HepG2 (cell line): ENCODE data around the gene PSMA4. TPM values are rescaled to one million over a fixed set of nuclear protein-coding genes. Genes with fewer than 3 reads are reported as not detected.
A peak's percentile ranks its signal among the peaks of the same experiment; 100 is the strongest.

Experiments
- ATF5 ChIP-seq: sonication (generic); formaldehyde crosslinking; IDR thresholded peaks from 2 replicates; pipeline ENCODE4 v1.4.0; 2020; ENCODE audit warnings: mild to moderate bottlenecking, low read depth, missing genetic modification reagents
- CBFB ChIP-seq: sonication (generic); formaldehyde crosslinking; IDR thresholded peaks from 2 replicates; pipeline ENCODE4 v1.4.0; 2020; ENCODE audit warnings: missing genetic modification reagents
- DBP ChIP-seq: sonication (generic); formaldehyde crosslinking; IDR thresholded peaks from 2 replicates; pipeline ENCODE4 v1.4.0; 2020; ENCODE audit warnings: missing genetic modification reagents; ENCODE audit errors: not compliant biosample characterization
- HMGXB4 ChIP-seq, 2 experiments: sonication (generic) in 1 of 2; formaldehyde crosslinking in 1 of 2; IDR thresholded peaks; 2 replicates each; pipeline versions ENCODE4 v1.4.0 to v1.6.1; 2018 to 2020; ENCODE audit warnings: missing genetic modification reagents in 2 of 2, borderline replicate concordance in 1 of 2, low read depth in 1 of 2, mild to moderate bottlenecking in 1 of 2, missing biosample characterization in 1 of 2
- MYC ChIP-seq: sonication (generic); formaldehyde crosslinking; IDR thresholded peaks from 2 replicates; pipeline ENCODE4 v1.9.0; 2021; ENCODE audit warnings: missing genetic modification reagents, borderline replicate concordance
- POLR2G ChIP-seq: fragments of 200-400 bp; formaldehyde crosslinking; IDR thresholded peaks from 2 replicates; pipeline ENCODE4 v1.6.1; 2018; ENCODE audit warnings: mild to moderate bottlenecking, low read depth, low read length, moderate library complexity
- SALL2 ChIP-seq: sonication (generic); formaldehyde crosslinking; IDR thresholded peaks from 2 replicates; pipeline ENCODE4 v1.8.1; 2023; ENCODE audit warnings: mild to moderate bottlenecking, missing genetic modification reagents, inconsistent platforms
- SIX4 ChIP-seq: sonication (generic); formaldehyde crosslinking; IDR thresholded peaks from 2 replicates; pipeline ENCODE4 v1.4.0; 2020; ENCODE audit warnings: missing genetic modification reagents
- SMAD1 ChIP-seq: sonication (generic); formaldehyde crosslinking; IDR thresholded peaks from 2 replicates; pipeline ENCODE4 v1.4.0; 2020; ENCODE audit warnings: missing genetic modification reagents, low read depth, mild to moderate bottlenecking, borderline replicate concordance
- SSRP1 ChIP-seq: IDR thresholded peaks from 2 replicates; pipeline ENCODE4 v1.6.1; 2016; ENCODE audit warnings: control low read depth
- ZKSCAN1 ChIP-seq: fragments of 150-350 bp; IDR thresholded peaks from 2 replicates; pipeline ENCODE4 v1.6.1; 2014; ENCODE audit warnings: low read length
- ZNF180 ChIP-seq: sonication (generic); formaldehyde crosslinking; IDR thresholded peaks from 2 replicates; pipeline ENCODE4 v1.4.0; 2020; ENCODE audit warnings: low read depth, missing genetic modification reagents, borderline replicate concordance
- ZSCAN30 ChIP-seq: sonication (generic); formaldehyde crosslinking; IDR thresholded peaks from 2 replicates; pipeline ENCODE4 v1.5.0; 2020; ENCODE audit warnings: mild to moderate bottlenecking, missing genetic modification reagents
- polyA plus RNA-seq, 8 experiments: library from polyadenylated mRNA; depleted of rRNA in 3 of 8; stranded (reverse) in 7 of 8; unstranded in 1 of 8; fragments of >200 nt; fragmentation: Illumina TruSeq in 4 of 8; extraction: Trizol in 4 of 8; gene quantifications; 2 replicates each; pipeline versions ENCODE4 v1.2.1 to v1.2.3, GENCODE V29; 2011 to 2016; ENCODE audit warnings: low read depth in 4 of 8, missing spikeins in 1 of 8, mixed read lengths in 1 of 8; ENCODE audit not compliant: insufficient read depth in 1 of 8
- total RNA-seq, 5 experiments: library from RNA; depleted of rRNA; stranded (reverse); fragments of >200 nt; fragmentation: Illumina TruSeq; extraction: Trizol; gene quantifications; 2 replicates each; pipeline ENCODE4 v1.2.3, GENCODE V29; 2016; ENCODE audit warnings: low read depth in 1 of 5
- TF ChIP-seq, protein P1 (sequence below): IDR thresholded peaks from 2 replicates; pipeline ENCODE4 v1.6.1; 2012; ENCODE audit warnings: low read depth, low read length, improper control_type of control experiment
- TF ChIP-seq, protein P2 (sequence below): sonication (generic); formaldehyde crosslinking; IDR thresholded peaks from 2 replicates; pipeline ENCODE4 v1.5.0; 2020; ENCODE audit warnings: mild to moderate bottlenecking, low read depth, missing genetic modification reagents, borderline replicate concordance
- TF ChIP-seq, protein P3 (sequence below): IDR thresholded peaks from 2 replicates; pipeline ENCODE4 v1.6.1; 2016

The PSMA4 gene
- total and polyA plus RNA-seq, 2 of the 13 experiments (the other 11 are each of a cell fraction or from before 2014, with no cell fraction given), result 202 to 404 TPM

DNA sequence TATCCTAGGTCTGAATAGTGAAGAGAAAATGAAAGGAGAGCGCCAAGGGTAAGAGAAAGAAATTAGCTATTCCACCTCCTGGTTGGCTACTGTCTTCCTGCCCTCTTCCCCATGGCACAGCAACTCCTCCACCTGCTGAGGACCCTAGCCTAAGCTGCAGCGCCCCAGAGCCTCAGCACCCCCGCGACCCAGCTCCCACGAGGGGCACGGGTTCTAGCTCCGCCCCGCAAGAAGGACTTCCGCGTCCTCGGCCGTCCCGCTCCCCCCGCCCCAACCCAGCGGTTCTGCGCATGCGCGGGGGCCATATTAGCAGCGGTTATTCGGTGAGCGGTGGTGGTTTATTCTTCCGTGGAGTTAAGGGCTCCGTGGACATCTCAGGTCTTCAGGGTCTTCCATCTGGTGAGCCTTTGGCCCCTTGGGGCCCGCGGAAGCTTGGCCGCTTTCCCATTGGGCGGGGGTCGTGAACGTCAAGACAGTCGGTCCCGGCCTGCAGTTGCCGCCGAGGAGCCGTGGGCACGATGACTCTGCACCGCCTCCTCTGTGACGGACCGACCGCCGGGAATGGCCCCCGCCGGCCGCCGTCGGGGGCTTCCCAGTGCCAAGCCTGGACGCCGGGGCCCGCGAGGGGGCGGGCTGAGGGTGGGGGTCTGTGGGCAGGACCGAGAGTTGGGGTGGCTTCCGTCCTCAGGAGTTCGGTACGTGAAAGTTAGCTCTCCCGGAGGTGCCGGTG, at the start of gene PSMA4 (continued):
- TF ChIP-seq POLR2G (peak; percentile 96), ZSCAN30 (CRISPR knock-in tag) (no peak), SMAD1 (CRISPR knock-in tag) (peak; percentile 37; the same call in 1 of the 2 replicates), CBFB (CRISPR knock-in tag) (no peak; the same call in 1 of the 2 replicates), DBP (CRISPR knock-in tag) (no peak), ZNF180 (CRISPR knock-in tag) (no peak), ZKSCAN1 (no peak), SALL2 (0 out of 2 replicates have a peak, but pooled peaks have one; percentile 33), HMGXB4 (CRISPR knock-in tag; IDR thresholded peaks at IDR 0.05; ENCODE audit: borderline replicate concordance in 1 of 2, low read depth in 1 of 2) (peak; percentile 11 to 69; a peak in 2 of 4 replicates), SIX4 (CRISPR knock-in tag) (no peak), MYC (peak; percentile 92), SSRP1 (CRISPR knock-in tag) (no peak), ATF5 (no peak)
- TF ChIP-seq, protein P1, sequence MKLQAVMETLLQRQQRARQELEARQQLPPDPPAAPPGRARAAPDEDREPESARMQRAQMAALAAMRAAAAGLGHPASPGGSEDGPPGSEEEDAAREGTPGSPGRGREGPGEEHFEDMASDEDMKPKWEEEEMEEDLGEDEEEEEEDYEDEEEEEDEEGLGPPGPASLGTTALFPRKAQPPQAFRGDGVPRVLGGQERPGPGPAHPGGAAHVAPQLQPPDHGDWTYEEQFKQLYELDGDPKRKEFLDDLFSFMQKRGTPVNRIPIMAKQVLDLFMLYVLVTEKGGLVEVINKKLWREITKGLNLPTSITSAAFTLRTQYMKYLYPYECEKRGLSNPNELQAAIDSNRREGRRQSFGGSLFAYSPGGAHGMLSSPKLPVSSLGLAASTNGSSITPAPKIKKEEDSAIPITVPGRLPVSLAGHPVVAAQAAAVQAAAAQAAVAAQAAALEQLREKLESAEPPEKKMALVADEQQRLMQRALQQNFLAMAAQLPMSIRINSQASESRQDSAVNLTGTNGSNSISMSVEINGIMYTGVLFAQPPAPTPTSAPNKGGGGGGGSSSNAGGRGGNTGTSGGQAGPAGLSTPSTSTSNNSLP, result 0 out of 2 replicates have a peak, but pooled peaks have one; percentile 10
- TF ChIP-seq, protein P2, sequence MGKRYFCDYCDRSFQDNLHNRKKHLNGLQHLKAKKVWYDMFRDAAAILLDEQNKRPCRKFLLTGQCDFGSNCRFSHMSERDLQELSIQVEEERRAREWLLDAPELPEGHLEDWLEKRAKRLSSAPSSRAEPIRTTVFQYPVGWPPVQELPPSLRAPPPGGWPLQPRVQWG (CRISPR knock-in tag), result no peak
- TF ChIP-seq, protein P3, sequence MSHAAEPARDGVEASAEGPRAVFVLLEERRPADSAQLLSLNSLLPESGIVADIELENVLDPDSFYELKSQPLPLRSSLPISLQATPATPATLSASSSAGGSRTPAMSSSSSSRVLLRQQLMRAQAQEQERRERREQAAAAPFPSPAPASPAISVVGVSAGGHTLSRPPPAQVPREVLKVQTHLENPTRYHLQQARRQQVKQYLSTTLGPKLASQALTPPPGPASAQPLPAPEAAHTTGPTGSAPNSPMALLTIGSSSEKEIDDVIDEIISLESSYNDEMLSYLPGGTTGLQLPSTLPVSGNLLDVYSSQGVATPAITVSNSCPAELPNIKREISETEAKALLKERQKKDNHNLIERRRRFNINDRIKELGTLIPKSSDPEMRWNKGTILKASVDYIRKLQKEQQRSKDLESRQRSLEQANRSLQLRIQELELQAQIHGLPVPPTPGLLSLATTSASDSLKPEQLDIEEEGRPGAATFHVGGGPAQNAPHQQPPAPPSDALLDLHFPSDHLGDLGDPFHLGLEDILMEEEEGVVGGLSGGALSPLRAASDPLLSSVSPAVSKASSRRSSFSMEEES (CRISPR knock-in tag), result 0 out of 2 replicates have a peak, but pooled peaks have one; percentile 57
